K562 (cell line): ENCODE measurements around the gene DRAXIN. TPM values are rescaled to one million over a fixed set of nuclear protein-coding genes. Genes with fewer than 3 reads are reported as not detected.

Experiments used
- BACH1 ChIP-seq: fragments of 200-800 bp; sonication (Bioruptor generic); IDR thresholded peaks from 2 replicates; pipeline ENCODE4 v1.6.1; 2016; ENCODE audit warnings: missing genetic modification characterization, missing compliant biosample characterization
- CBX8 ChIP-seq: fragments of 200-600 bp; sonication (generic); IDR thresholded peaks from 2 replicates; pipeline ENCODE4 v1.6.1; 2012; ENCODE audit warnings: borderline replicate concordance, mixed run types, low read depth, mild to moderate bottlenecking, moderate library complexity, mixed read lengths, low read length, control low read depth, inconsistent platforms; ENCODE audit not compliant: poor library complexity, severe bottlenecking; ENCODE audit errors: extremely low read depth
- COPS2 ChIP-seq: fragments of 450-650 bp; conservative IDR thresholded peaks from 2 replicates; pipeline ENCODE4 v1.6.1; 2016; ENCODE audit warnings: mild to moderate bottlenecking, moderate library complexity
- ETV6 ChIP-seq, 3 experiments: fragments of 150-350 bp in 1 of 3; sonication (generic) in 1 of 3; formaldehyde crosslinking in 1 of 3; IDR thresholded peaks; 2 replicates each; pipeline versions ENCODE4 v1.6.1 to v1.8.0; 2014 to 2022; ENCODE audit warnings: borderline replicate concordance in 2 of 3, low read depth in 2 of 3, antibody characterized with exemption in 1 of 3, low read length in 1 of 3, mild to moderate bottlenecking in 1 of 3, missing genetic modification reagents in 1 of 3
- FIP1L1 ChIP-seq: fragments of 200-400 bp; formaldehyde crosslinking; IDR thresholded peaks from 2 replicates; pipeline ENCODE4 v1.6.1; 2018; ENCODE audit warnings: mild to moderate bottlenecking, low read depth, low read length; ENCODE audit not compliant: poor library complexity, severe bottlenecking
- FOXK2 ChIP-seq, 2 experiments: fragments of 450-650 bp; IDR thresholded peaks in 1 of 2; conservative IDR thresholded peaks in 1 of 2; 2 replicates each; pipeline ENCODE4 v1.6.1; 2016; ENCODE audit warnings: low read depth in 2 of 2, mild to moderate bottlenecking in 1 of 2
- GABPA ChIP-seq: fragments of 200-800 bp; sonication (Bioruptor generic); conservative IDR thresholded peaks from 2 replicates; pipeline ENCODE4 v1.6.1; 2016; ENCODE audit warnings: low read depth, missing genetic modification characterization, missing compliant biosample characterization
- KHSRP ChIP-seq: fragments of 450-650 bp; IDR thresholded peaks from 2 replicates; pipeline ENCODE4 v1.6.1; 2017
- MAZ ChIP-seq, 2 experiments: fragments of 450-650 bp in 1 of 2; sonication (generic) in 1 of 2; formaldehyde crosslinking; IDR thresholded peaks in 1 of 2; conservative IDR thresholded peaks in 1 of 2; 2 replicates each; pipeline versions ENCODE4 v1.4.0 to v1.5.0; 2020; ENCODE audit warnings: mild to moderate bottlenecking in 1 of 2, missing genetic modification reagents in 1 of 2
- NCOA1 ChIP-seq: fragments of 450-650 bp; IDR thresholded peaks from 2 replicates; pipeline ENCODE4 v1.6.1; 2016; ENCODE audit warnings: low read depth
- PHF8 ChIP-seq: fragments of 200-600 bp; sonication (generic); IDR thresholded peaks from 2 replicates; pipeline ENCODE4 v1.6.1; 2012; ENCODE audit warnings: mixed run types, mild to moderate bottlenecking, inconsistent platforms, low read length, moderate library complexity, borderline replicate concordance
- RBM39 ChIP-seq: fragments of 200-400 bp; formaldehyde crosslinking; optimal IDR thresholded peaks from 2 replicates; pipeline ENCODE3; 2018; ENCODE audit warnings: low read depth, low read length
- TRIM24 ChIP-seq, 2 experiments: fragments of 450-650 bp; IDR thresholded peaks; 2 replicates each; pipeline ENCODE4 v1.6.1; 2016
- ZNF551 ChIP-seq: fragments of 250-450 bp; sonication (Bioruptor Pico); IDR thresholded peaks from 2 replicates; pipeline ENCODE4 v1.5.0; 2021; ENCODE audit warnings: mild to moderate bottlenecking, moderate library complexity
- ZNF561 ChIP-seq: fragments of 450-650 bp; formaldehyde crosslinking; conservative IDR thresholded peaks from 2 replicates; pipeline ENCODE4 v1.4.0; 2020; ENCODE audit warnings: mild to moderate bottlenecking, moderate library complexity
- ZNF695 ChIP-seq: fragments of 450-650 bp; formaldehyde crosslinking; IDR thresholded peaks from 2 replicates; pipeline ENCODE4 v1.4.0; 2020; ENCODE audit warnings: mild to moderate bottlenecking, moderate library complexity
- polyA plus RNA-seq, 8 experiments: library from polyadenylated mRNA; depleted of rRNA in 4 of 8; stranded (reverse) in 5 of 8; unstranded in 3 of 8; fragments of >200 nt; fragmentation: Nextera tagmentation in 2 of 8; fragmentation: Illumina TruSeq in 1 of 8; extraction: Ambion mirVana in 2 of 8; extraction: Trizol in 1 of 8; gene quantifications; 2 replicates each; pipeline versions ENCODE4 v1.2.1 to v1.2.3, GENCODE V29; 2011 to 2014; ENCODE audit warnings: inconsistent platforms in 1 of 8, missing spikeins in 1 of 8
- total RNA-seq, 7 experiments: library from RNA; depleted of rRNA in 6 of 7; stranded (reverse); fragments of >200 nt in 6 of 7; fragmentation: Illumina TruSeq in 2 of 7; extraction: Trizol in 2 of 7; gene quantifications; 2 replicates each; pipeline versions ENCODE4 v1.2.1 to v1.2.3, GENCODE V29; 2011 to 2021; ENCODE audit warnings: low replicate concordance in 1 of 7
- TF ChIP-seq, protein P1 (sequence below): fragments of 450-650 bp; IDR thresholded peaks from 2 replicates; pipeline ENCODE4 v1.6.1; 2016; ENCODE audit warnings: low read depth
- TF ChIP-seq, protein P2 (sequence below): sonication (generic); formaldehyde crosslinking; IDR thresholded peaks from 2 replicates; pipeline ENCODE4 v1.8.0; 2022; ENCODE audit warnings: mild to moderate bottlenecking, missing genetic modification reagents

Gene DRAXIN
- total and polyA plus RNA-seq, 9 of the 15 experiments (the other 6 are each of a cell fraction or from before 2014, with no cell fraction given) = 0.01 to 0.04 (median 0.01) TPM; not detected in 6

DNA sequence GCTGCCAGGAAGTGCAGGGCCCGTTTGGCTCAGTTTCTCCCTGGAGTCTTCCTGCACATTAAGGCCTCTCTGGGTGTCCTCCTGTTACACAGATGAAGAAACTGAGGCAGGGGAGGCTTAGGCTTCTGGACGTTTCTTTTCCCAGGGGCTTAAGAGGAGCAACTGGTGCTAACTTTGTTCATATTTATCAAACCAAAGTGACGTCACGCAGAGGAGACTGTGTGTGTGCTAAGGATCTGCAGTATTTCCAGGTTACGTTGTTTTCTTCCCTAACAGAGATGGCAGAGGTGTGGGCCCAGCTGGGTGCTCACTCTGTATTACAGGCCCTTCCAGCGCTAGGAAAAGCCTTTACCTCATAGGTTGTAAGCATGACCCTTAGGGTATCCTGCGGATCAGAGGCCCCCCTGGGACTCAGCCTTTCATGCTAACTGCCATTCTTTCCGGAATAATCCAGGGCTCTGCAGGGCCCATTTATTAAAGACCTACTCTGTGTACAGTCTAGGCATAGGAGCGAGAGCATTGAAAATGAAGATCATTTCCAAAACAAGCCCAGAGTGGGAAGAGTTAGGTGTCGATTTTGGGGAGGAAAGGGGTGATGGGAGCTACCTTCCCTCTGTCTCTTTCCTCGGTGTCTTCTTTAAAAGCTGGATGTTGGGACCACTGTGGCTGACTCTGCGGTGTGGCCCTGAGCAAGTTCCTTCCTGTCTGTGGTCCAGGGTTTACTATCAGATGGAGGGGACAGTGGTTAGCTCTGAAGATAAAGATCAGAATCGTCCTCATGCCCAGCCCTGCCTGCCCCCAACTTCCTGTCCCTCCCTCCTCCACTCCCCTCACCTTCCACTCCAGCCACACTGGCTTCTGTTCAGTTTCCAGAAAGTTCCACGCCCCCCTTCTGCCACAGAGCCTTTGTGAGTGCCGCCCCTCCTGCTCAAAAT is 49.0 kb downstream of the DRAXIN start (continued):
- TF ChIP-seq, protein P1, sequence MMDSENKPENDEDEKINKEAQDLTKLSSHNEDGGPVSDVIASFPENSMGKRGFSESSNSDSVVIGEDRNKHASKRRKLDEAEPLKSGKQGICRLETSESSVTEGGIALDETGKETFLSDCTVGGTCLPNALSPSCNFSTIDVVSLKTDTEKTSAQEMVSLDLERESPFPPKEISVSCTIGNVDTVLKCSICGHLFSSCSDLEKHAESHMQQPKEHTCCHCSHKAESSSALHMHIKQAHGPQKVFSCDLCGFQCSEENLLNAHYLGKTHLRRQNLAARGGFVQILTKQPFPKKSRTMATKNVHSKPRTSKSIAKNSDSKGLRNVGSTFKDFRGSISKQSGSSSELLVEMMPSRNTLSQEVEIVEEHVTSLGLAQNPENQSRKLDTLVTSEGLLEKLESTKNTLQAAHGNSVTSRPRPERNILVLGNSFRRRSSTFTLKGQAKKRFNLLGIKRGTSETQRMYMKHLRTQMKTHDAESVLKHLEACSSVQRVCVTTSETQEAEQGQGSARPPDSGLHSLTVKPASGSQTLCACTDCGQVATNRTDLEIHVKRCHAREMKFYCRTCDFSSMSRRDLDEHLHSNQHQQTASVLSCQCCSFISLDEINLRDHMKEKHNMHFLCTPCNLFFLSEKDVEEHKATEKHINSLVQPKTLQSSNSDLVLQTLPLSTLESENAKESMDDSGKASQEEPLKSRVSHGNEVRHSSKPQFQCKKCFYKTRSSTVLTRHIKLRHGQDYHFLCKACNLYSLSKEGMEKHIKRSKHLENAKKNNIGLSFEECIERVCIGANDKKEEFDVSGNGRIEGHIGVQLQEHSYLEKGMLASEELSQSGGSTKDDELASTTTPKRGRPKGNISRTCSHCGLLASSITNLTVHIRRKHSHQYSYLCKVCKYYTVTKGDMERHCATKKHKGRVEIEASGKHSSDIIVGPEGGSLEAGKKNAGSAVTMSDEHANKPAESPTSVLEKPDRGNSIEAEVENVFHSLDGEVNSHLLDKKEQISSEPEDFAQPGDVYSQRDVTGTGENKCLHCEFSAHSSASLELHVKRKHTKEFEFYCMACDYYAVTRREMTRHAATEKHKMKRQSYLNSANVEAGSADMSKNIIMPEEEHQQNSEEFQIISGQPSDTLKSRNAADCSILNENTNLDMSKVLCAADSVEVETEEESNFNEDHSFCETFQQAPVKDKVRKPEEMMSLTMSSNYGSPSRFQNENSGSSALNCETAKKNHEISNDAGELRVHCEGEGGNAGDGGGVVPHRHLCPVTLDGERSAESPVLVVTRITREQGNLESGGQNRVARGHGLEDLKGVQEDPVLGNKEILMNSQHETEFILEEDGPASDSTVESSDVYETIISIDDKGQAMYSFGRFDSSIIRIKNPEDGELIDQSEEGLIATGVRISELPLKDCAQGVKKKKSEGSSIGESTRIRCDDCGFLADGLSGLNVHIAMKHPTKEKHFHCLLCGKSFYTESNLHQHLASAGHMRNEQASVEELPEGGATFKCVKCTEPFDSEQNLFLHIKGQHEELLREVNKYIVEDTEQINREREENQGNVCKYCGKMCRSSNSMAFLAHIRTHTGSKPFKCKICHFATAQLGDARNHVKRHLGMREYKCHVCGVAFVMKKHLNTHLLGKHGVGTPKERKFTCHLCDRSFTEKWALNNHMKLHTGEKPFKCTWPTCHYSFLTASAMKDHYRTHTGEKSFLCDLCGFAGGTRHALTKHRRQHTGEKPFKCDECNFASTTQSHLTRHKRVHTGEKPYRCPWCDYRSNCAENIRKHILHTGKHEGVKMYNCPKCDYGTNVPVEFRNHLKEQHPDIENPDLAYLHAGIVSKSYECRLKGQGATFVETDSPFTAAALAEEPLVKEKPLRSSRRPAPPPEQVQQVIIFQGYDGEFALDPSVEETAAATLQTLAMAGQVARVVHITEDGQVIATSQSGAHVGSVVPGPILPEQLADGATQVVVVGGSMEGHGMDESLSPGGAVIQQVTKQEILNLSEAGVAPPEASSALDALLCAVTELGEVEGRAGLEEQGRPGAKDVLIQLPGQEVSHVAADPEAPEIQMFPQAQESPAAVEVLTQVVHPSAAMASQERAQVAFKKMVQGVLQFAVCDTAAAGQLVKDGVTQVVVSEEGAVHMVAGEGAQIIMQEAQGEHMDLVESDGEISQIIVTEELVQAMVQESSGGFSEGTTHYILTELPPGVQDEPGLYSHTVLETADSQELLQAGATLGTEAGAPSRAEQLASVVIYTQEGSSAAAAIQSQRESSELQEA = no peak
- TF ChIP-seq GABPA (peak; percentile 83), TRIM24 (IDR thresholded peaks at IDR 0.05) (no peak), NCOA1 (peak; percentile 67; the same call in 1 of the 2 replicates), BACH1 (tag) (no peak), ETV6 (IDR thresholded peaks at IDR 0.05; ENCODE audit: borderline replicate concordance in 1 of 2, low read depth in 2 of 2, low read length in 1 of 2) (peak in 1 of 2 experiments; percentile 88; a peak in 3 of 4 replicates), ETV6 (CRISPR knock-in tag; IDR thresholded peaks at IDR 0.05; ENCODE audit: borderline replicate concordance) (no peak), RBM39 (no peak), MAZ (CRISPR knock-in tag; conservative IDR thresholded peaks at IDR 0.05 in 1 of 2, IDR thresholded peaks at IDR 0.05 in 1 of 2) (peak; percentile 69; a peak in 3 of 4 replicates), CBX8 (no peak), KHSRP (no peak), FOXK2 (conservative IDR thresholded peaks at IDR 0.05 in 1 of 2, IDR thresholded peaks at IDR 0.05 in 1 of 2; ENCODE audit: low read depth in 2 of 2) (no peak), ZNF695 (CRISPR knock-in tag) (no peak), ZNF561 (no peak), PHF8 (no peak), ZNF551 (CRISPR knock-in tag) (no peak), COPS2 (no peak), FIP1L1 (no peak)
- TF ChIP-seq, protein P2, sequence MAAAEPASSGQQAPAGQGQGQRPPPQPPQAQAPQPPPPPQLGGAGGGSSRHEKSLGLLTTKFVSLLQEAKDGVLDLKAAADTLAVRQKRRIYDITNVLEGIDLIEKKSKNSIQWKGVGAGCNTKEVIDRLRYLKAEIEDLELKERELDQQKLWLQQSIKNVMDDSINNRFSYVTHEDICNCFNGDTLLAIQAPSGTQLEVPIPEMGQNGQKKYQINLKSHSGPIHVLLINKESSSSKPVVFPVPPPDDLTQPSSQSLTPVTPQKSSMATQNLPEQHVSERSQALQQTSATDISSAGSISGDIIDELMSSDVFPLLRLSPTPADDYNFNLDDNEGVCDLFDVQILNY (CRISPR knock-in tag) = no peak
